ENCODE measurements around the gene FHDC1.

The FHDC1 gene

GRCh38 chr4:152975380-152976211 lies 39.5 kb downstream of the FHDC1 start:
- Histone ChIP-seq H3K4me1 (ENCODE audit: control insufficient read depth, low read length) (no peaks in the 10 kb centered on the region), H3K36me3 (ENCODE audit: control insufficient read depth, low read length) (no peaks in the 10 kb centered on the region), H3K9me2 (replicated peaks; ENCODE audit: control insufficient read depth, low read length) (no peaks in the 10 kb centered on the region), H3F3A (ENCODE audit: control insufficient read depth, insufficient read depth) (no peaks in the 10 kb centered on the region), H3K27ac (ENCODE audit: low read depth, low read length) (no peak overlapping the region), H3K79me2 (ENCODE audit: control insufficient read depth, low read length) (no peaks in the 10 kb centered on the region), H3K4me2 (ENCODE audit: low read length) (no peak overlapping the region), H3K27me3 (ENCODE audit: control insufficient read depth, low read length) (no peaks in the 10 kb centered on the region), H3K4me3 (ENCODE audit: low read length) (no peak overlapping the region), H4K20me1 (ENCODE audit: control insufficient read depth, insufficient read depth, low read depth, low read length) (no peaks in the 10 kb centered on the region), H3K9me3 (ENCODE audit: control insufficient read depth, insufficient read depth, low read length) (no peaks in the 10 kb centered on the region)
- no peak for TF ChIP-seq EZH2phosphoT487 (IDR thresholded peaks at IDR 0.05; ENCODE audit: borderline replicate concordance, low read length)
- TF ChIP-seq, protein P1, sequence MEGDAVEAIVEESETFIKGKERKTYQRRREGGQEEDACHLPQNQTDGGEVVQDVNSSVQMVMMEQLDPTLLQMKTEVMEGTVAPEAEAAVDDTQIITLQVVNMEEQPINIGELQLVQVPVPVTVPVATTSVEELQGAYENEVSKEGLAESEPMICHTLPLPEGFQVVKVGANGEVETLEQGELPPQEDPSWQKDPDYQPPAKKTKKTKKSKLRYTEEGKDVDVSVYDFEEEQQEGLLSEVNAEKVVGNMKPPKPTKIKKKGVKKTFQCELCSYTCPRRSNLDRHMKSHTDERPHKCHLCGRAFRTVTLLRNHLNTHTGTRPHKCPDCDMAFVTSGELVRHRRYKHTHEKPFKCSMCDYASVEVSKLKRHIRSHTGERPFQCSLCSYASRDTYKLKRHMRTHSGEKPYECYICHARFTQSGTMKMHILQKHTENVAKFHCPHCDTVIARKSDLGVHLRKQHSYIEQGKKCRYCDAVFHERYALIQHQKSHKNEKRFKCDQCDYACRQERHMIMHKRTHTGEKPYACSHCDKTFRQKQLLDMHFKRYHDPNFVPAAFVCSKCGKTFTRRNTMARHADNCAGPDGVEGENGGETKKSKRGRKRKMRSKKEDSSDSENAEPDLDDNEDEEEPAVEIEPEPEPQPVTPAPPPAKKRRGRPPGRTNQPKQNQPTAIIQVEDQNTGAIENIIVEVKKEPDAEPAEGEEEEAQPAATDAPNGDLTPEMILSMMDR (IDR thresholded peaks at IDR 0.05; ENCODE audit: low read depth, low read length, poor library complexity, severe bottlenecking), result no peak

- Histone ChIP-seq H4K20me1 (ENCODE audit: control insufficient read depth, insufficient read depth, low read depth, low read length) (no peaks in the 10 kb centered on the region), H3K27me3 (ENCODE audit: control insufficient read depth, low read length) (no peaks in the 10 kb centered on the region), H3K4me3 (ENCODE audit: low read length) (no peak overlapping the region), H3K27ac (ENCODE audit: low read depth, low read length) (no peak overlapping the region), H3K9me2 (replicated peaks; ENCODE audit: control insufficient read depth, low read length) (no peaks in the 10 kb centered on the region), H3K9me3 (ENCODE audit: control insufficient read depth, insufficient read depth, low read length) (no peaks in the 10 kb centered on the region), H3K79me2 (ENCODE audit: control insufficient read depth, low read length) (no peaks in the 10 kb centered on the region), H3F3A (ENCODE audit: control insufficient read depth, insufficient read depth) (no peaks in the 10 kb centered on the region), H3K4me1 (ENCODE audit: control insufficient read depth, low read length) (no peaks in the 10 kb centered on the region), H3K4me2 (ENCODE audit: low read length) (no peak overlapping the region), H3K36me3 (ENCODE audit: control insufficient read depth, low read length) (no peaks in the 10 kb centered on the region)
- TF ChIP-seq, protein P1 (IDR thresholded peaks at IDR 0.05; ENCODE audit: low read depth, low read length, poor library complexity, severe bottlenecking), result no peak
- TF ChIP-seq EZH2phosphoT487 (IDR thresholded peaks at IDR 0.05; ENCODE audit: borderline replicate concordance, low read length), result no peak
These were observed 40.2 kb downstream of the FHDC1 start for GRCh38 chr4:152976212-152976761.

GRCh38 chr4:152979731-152980330 lies 43.7 kb downstream of the FHDC1 start:
- H3K4me2 ChIP-seq (ENCODE audit: low read length), result no peak overlapping the region
- H3F3A ChIP-seq (ENCODE audit: control insufficient read depth, insufficient read depth), result no peaks in the 10 kb centered on the region
- no peaks in the 10 kb centered on the region for H4K20me1 ChIP-seq (ENCODE audit: control insufficient read depth, insufficient read depth, low read depth, low read length)
- H3K4me1 ChIP-seq (ENCODE audit: control insufficient read depth, low read length), result no peaks in the 10 kb centered on the region
- H3K27ac ChIP-seq (ENCODE audit: low read depth, low read length), result no peak overlapping the region
- no peak overlapping the region for H3K4me3 ChIP-seq (ENCODE audit: low read length)
- no peaks in the 10 kb centered on the region for H3K9me2 ChIP-seq (replicated peaks; ENCODE audit: control insufficient read depth, low read length)
- H3K27me3 ChIP-seq (ENCODE audit: control insufficient read depth, low read length), result no peaks in the 10 kb centered on the region
- H3K79me2 ChIP-seq (ENCODE audit: control insufficient read depth, low read length), result no peaks in the 10 kb centered on the region
- H3K36me3 ChIP-seq (ENCODE audit: control insufficient read depth, low read length), result no peaks in the 10 kb centered on the region
- TF ChIP-seq, protein P1 (IDR thresholded peaks at IDR 0.05; ENCODE audit: low read depth, low read length, poor library complexity, severe bottlenecking), result no peak
- TF ChIP-seq EZH2phosphoT487 (IDR thresholded peaks at IDR 0.05; ENCODE audit: borderline replicate concordance, low read length), result no peak
- H3K9me3 ChIP-seq (ENCODE audit: control insufficient read depth, insufficient read depth, low read length), result no peaks in the 10 kb centered on the region
